Measurements from ENCODE around the gene MACROD2.

GRCh38 chr20:15378151-15378550, 1382.8 kb downstream of the MACROD2 start:
- TF ChIP-seq POLR2A (IDR thresholded peaks at IDR 0.05), result no peak
- TF ChIP-seq, protein P1, sequence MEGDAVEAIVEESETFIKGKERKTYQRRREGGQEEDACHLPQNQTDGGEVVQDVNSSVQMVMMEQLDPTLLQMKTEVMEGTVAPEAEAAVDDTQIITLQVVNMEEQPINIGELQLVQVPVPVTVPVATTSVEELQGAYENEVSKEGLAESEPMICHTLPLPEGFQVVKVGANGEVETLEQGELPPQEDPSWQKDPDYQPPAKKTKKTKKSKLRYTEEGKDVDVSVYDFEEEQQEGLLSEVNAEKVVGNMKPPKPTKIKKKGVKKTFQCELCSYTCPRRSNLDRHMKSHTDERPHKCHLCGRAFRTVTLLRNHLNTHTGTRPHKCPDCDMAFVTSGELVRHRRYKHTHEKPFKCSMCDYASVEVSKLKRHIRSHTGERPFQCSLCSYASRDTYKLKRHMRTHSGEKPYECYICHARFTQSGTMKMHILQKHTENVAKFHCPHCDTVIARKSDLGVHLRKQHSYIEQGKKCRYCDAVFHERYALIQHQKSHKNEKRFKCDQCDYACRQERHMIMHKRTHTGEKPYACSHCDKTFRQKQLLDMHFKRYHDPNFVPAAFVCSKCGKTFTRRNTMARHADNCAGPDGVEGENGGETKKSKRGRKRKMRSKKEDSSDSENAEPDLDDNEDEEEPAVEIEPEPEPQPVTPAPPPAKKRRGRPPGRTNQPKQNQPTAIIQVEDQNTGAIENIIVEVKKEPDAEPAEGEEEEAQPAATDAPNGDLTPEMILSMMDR (IDR thresholded peaks at IDR 0.05), result no peak
